GM23338 (cell line): ENCODE measurements around the gene TXNL4B. TPM values are rescaled to one million over a fixed set of nuclear protein-coding genes. Genes with fewer than 3 reads are reported as not detected.

ENCODE experiments used
- ATAC-seq: fragments of 200-7000 bp; cut with Tn5 transposase; 3 replicates; pipeline ENCODE4 v1.9.1; 2020
- DNase-seq: peaks from one replicate; pipeline ENCODE4 v3.0.0-alpha.2; 2015; ENCODE audit warnings: low spot score
- H2AFZ ChIP-seq: fragments of 200-600 bp; sonication (generic); 2 replicates; pipeline ENCODE4 v1.8.0; 2016; ENCODE audit warnings: antibody characterized with exemption, mild to moderate bottlenecking, moderate library complexity
- H3F3A ChIP-seq: fragments of 200-600 bp; sonication (generic); replicated peaks from 2 replicates; pipeline ENCODE4 v1.8.0; 2017; ENCODE audit warnings: antibody characterized with exemption, mixed run types, low read depth
- H3K27ac ChIP-seq: fragments of 200-600 bp; sonication (generic); 2 replicates; pipeline ENCODE4 v1.6.1; 2016; ENCODE audit warnings: low read depth
- H3K27me3 ChIP-seq: fragments of 200-600 bp; sonication (generic); 2 replicates; pipeline ENCODE4 v1.8.0; 2016; ENCODE audit warnings: mild to moderate bottlenecking, mixed run types, moderate library complexity; ENCODE audit not compliant: insufficient read depth
- H3K36me3 ChIP-seq: fragments of 200-600 bp; sonication (generic); 2 replicates; pipeline ENCODE4 v1.8.0; 2016; ENCODE audit warnings: mild to moderate bottlenecking; ENCODE audit not compliant: insufficient read depth
- H3K4me1 ChIP-seq: fragments of 200-600 bp; sonication (generic); 2 replicates; pipeline ENCODE4 v1.8.0; 2016; ENCODE audit warnings: mild to moderate bottlenecking, moderate library complexity; ENCODE audit not compliant: insufficient read depth
- H3K4me2 ChIP-seq: fragments of 200-600 bp; sonication (generic); 2 replicates; pipeline ENCODE4 v1.7.1; 2017; ENCODE audit warnings: mixed run types
- H3K4me3 ChIP-seq: fragments of 200-600 bp; sonication (generic); 2 replicates; pipeline ENCODE4 v1.6.1; 2016; ENCODE audit warnings: mixed run types
- H3K79me2 ChIP-seq: fragments of 200-600 bp; sonication (generic); replicated peaks from 2 replicates; pipeline ENCODE4 v1.8.0; 2017; ENCODE audit warnings: mild to moderate bottlenecking; ENCODE audit not compliant: insufficient read depth
- H3K9me2 ChIP-seq: fragments of 200-600 bp; sonication (generic); 2 replicates; pipeline ENCODE4 v1.8.0; 2017; ENCODE audit not compliant: insufficient read depth
- H4K20me1 ChIP-seq: fragments of 200-600 bp; sonication (generic); replicated peaks from 2 replicates; pipeline ENCODE4 v1.8.0; 2017; ENCODE audit warnings: mild to moderate bottlenecking; ENCODE audit not compliant: insufficient read depth
- H3K27ac Mint-ChIP-seq: 2 replicates; pipeline ENCODE4 v1.8.0; 2020; ENCODE audit warnings: inconsistent platforms, mild to moderate bottlenecking, moderate library complexity, mixed read lengths
- H3K27me3 Mint-ChIP-seq: 3 replicates; pipeline ENCODE4 v1.8.0; 2022; ENCODE audit warnings: low read depth, mild to moderate bottlenecking, moderate library complexity, mixed read lengths, inconsistent platforms; ENCODE audit not compliant: insufficient read depth, poor library complexity
- H3K36me3 Mint-ChIP-seq: 3 replicates; pipeline ENCODE4 v1.8.0; 2021; ENCODE audit warnings: low read depth, mild to moderate bottlenecking, inconsistent platforms, moderate library complexity, mixed read lengths
- H3K4me1 Mint-ChIP-seq: 3 replicates; pipeline ENCODE4 v1.8.0; 2020; ENCODE audit warnings: mild to moderate bottlenecking, inconsistent platforms, mixed read lengths
- H3K4me3 Mint-ChIP-seq: 3 replicates; pipeline ENCODE4 v1.8.0; 2021; ENCODE audit warnings: moderate library complexity, mild to moderate bottlenecking, inconsistent platforms, mixed read lengths
- H3K9me3 Mint-ChIP-seq: 3 replicates; pipeline ENCODE4 v1.8.0; 2020; ENCODE audit warnings: moderate library complexity, mild to moderate bottlenecking, inconsistent platforms, mixed read lengths
- CREB1 ChIP-seq: fragments of 250-450 bp; sonication (Bioruptor Pico); IDR thresholded peaks from 2 replicates; pipeline ENCODE4 v1.5.0; 2020; ENCODE audit warnings: low read depth, mild to moderate bottlenecking, moderate library complexity
- EZH2 ChIP-seq: fragments of 200-600 bp; sonication (generic); IDR thresholded peaks from one replicate; pipeline ENCODE4 v1.8.0; 2017; ENCODE audit warnings: antibody characterized with exemption, mild to moderate bottlenecking, low read depth; ENCODE audit not compliant: unreplicated experiment
- EZH2phosphoT487 ChIP-seq: fragments of 200-600 bp; sonication (generic); IDR thresholded peaks from one replicate; pipeline ENCODE4 v1.8.1; 2018; ENCODE audit warnings: antibody characterized with exemption; ENCODE audit not compliant: unreplicated experiment
- JUNB ChIP-seq: IDR thresholded peaks from one replicate; pipeline ENCODE4 v1.6.1; 2016; ENCODE audit warnings: antibody characterized with exemption; ENCODE audit not compliant: unreplicated experiment
- NANOG ChIP-seq: IDR thresholded peaks from 2 replicates; pipeline ENCODE4 v1.6.1; 2016; ENCODE audit warnings: antibody characterized with exemption, borderline replicate concordance
- POLR2AphosphoS5 ChIP-seq: IDR thresholded peaks from 2 replicates; pipeline ENCODE4 v1.6.1; 2016; ENCODE audit warnings: antibody characterized with exemption, low read depth
- STAT1 ChIP-seq: IDR thresholded peaks from one replicate; pipeline ENCODE4 v1.6.1; 2016; ENCODE audit warnings: antibody characterized with exemption; ENCODE audit not compliant: unreplicated experiment
- ZNF114 ChIP-seq: fragments of 250-450 bp; sonication (Bioruptor Pico); IDR thresholded peaks from 2 replicates; pipeline ENCODE4 v1.5.0; 2020; ENCODE audit warnings: mild to moderate bottlenecking, moderate library complexity
- ZNF331 ChIP-seq: fragments of 250-450 bp; sonication (Bioruptor Pico); IDR thresholded peaks from 2 replicates; pipeline ENCODE4 v1.5.0; 2020; ENCODE audit warnings: low read depth, mild to moderate bottlenecking, moderate library complexity
- polyA plus RNA-seq: library from polyadenylated mRNA; unstranded; fragments of >200 nt; fragmentation: Nextera tagmentation; extraction: Ambion mirVana; gene quantifications from 2 replicates; pipeline ENCODE4 v1.2.1, GENCODE V29; 2016
- total RNA-seq: library from RNA; depleted of rRNA; stranded (reverse); fragments of >200 nt; shearing (Covaris generic); gene quantifications from 2 replicates; pipeline ENCODE4 v1.2.3, GENCODE V29; 2014
- TF ChIP-seq, protein P1 (sequence below): fragments of 250-450 bp; sonication (Bioruptor Pico); IDR thresholded peaks from 2 replicates; pipeline ENCODE4 v1.5.0; 2020; ENCODE audit warnings: mild to moderate bottlenecking, moderate library complexity

Gene TXNL4B
- total and polyA plus RNA-seq, 2 experiments from 2014 or later, result 3.7 to 8.9 TPM

GRCh38 chr16:72043058-72043457, 50.4 kb downstream of the TXNL4B start:
- Mint-ChIP-seq H3K9me3 (no peaks in the 10 kb centered on the region), H3K4me3 (no peak overlapping the region), H3K27me3 (peaks cover 2% of the 10 kb centered on the region), H3K4me1 (no peaks in the 10 kb centered on the region), H3K36me3 (no peaks in the 10 kb centered on the region), H3K27ac (no peak overlapping the region)
- Histone ChIP-seq H3K9me2 (no peaks in the 10 kb centered on the region), H2AFZ (no peak overlapping the region), H4K20me1 (no peaks in the 10 kb centered on the region), H3K27ac (no peak overlapping the region), H3K27me3 (no peaks in the 10 kb centered on the region), H3K4me3 (no peak overlapping the region), H3K79me2 (no peaks in the 10 kb centered on the region), H3K36me3 (no peaks in the 10 kb centered on the region), H3K4me2 (no peak overlapping the region), H3K4me1 (no peaks in the 10 kb centered on the region), H3F3A (no peaks in the 10 kb centered on the region)
- ATAC-seq (no peak), DNase-seq (no peak)
- no peak for TF ChIP-seq ZNF114 (CRISPR knock-in tag)
- no peak for TF ChIP-seq EZH2
- TF ChIP-seq EZH2phosphoT487, result no peak
- TF ChIP-seq POLR2AphosphoS5, result no peak
- no peak for TF ChIP-seq STAT1
- no peak for TF ChIP-seq JUNB
- no peak for TF ChIP-seq CREB1 (CRISPR knock-in tag)
- TF ChIP-seq NANOG, result no peak

DNA sequence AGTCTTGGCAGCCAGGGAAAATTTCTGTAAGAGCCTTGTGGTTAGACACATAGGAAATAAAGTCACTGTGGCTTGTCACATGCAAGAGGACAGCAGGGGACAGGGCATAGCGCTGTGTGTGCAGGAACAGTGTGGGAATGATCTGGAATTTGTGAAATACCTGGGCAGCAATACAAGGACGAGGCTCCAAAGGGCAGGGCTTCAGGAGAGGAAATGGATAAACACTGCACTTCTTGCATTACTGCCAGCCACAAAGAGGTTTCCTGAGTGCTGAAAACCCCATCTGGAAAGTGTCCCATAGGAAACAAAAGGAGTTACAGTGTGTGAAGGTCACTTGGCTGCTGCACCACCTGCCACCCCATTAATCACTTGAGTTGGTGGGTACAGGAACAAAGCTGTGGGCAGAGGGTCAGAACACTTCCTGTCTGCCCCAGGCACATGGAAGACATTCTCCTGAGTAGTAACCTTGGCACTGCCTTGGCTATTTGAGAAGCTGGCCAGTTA, 51.2 kb downstream of the TXNL4B start:
- Mint-ChIP-seq H3K4me3 (no peak overlapping the region), H3K4me1 (no peaks in the 10 kb centered on the region), H3K9me3 (no peaks in the 10 kb centered on the region), H3K36me3 (no peaks in the 10 kb centered on the region), H3K27ac (no peak overlapping the region), H3K27me3 (peaks cover 4% of the 10 kb centered on the region)
- Histone ChIP-seq H3K4me1 (no peaks in the 10 kb centered on the region), H3K4me2 (no peak overlapping the region), H3F3A (no peaks in the 10 kb centered on the region), H4K20me1 (no peaks in the 10 kb centered on the region), H2AFZ (no peak overlapping the region), H3K27me3 (no peaks in the 10 kb centered on the region), H3K27ac (no peak overlapping the region), H3K4me3 (no peak overlapping the region), H3K36me3 (no peaks in the 10 kb centered on the region), H3K9me2 (no peaks in the 10 kb centered on the region), H3K79me2 (no peaks in the 10 kb centered on the region)
- DNase-seq (no peak), ATAC-seq (no peak)
- no peak for TF ChIP-seq EZH2
- TF ChIP-seq STAT1, result no peak
- no peak for TF ChIP-seq POLR2AphosphoS5
- no peak for TF ChIP-seq NANOG
- TF ChIP-seq, protein P1, sequence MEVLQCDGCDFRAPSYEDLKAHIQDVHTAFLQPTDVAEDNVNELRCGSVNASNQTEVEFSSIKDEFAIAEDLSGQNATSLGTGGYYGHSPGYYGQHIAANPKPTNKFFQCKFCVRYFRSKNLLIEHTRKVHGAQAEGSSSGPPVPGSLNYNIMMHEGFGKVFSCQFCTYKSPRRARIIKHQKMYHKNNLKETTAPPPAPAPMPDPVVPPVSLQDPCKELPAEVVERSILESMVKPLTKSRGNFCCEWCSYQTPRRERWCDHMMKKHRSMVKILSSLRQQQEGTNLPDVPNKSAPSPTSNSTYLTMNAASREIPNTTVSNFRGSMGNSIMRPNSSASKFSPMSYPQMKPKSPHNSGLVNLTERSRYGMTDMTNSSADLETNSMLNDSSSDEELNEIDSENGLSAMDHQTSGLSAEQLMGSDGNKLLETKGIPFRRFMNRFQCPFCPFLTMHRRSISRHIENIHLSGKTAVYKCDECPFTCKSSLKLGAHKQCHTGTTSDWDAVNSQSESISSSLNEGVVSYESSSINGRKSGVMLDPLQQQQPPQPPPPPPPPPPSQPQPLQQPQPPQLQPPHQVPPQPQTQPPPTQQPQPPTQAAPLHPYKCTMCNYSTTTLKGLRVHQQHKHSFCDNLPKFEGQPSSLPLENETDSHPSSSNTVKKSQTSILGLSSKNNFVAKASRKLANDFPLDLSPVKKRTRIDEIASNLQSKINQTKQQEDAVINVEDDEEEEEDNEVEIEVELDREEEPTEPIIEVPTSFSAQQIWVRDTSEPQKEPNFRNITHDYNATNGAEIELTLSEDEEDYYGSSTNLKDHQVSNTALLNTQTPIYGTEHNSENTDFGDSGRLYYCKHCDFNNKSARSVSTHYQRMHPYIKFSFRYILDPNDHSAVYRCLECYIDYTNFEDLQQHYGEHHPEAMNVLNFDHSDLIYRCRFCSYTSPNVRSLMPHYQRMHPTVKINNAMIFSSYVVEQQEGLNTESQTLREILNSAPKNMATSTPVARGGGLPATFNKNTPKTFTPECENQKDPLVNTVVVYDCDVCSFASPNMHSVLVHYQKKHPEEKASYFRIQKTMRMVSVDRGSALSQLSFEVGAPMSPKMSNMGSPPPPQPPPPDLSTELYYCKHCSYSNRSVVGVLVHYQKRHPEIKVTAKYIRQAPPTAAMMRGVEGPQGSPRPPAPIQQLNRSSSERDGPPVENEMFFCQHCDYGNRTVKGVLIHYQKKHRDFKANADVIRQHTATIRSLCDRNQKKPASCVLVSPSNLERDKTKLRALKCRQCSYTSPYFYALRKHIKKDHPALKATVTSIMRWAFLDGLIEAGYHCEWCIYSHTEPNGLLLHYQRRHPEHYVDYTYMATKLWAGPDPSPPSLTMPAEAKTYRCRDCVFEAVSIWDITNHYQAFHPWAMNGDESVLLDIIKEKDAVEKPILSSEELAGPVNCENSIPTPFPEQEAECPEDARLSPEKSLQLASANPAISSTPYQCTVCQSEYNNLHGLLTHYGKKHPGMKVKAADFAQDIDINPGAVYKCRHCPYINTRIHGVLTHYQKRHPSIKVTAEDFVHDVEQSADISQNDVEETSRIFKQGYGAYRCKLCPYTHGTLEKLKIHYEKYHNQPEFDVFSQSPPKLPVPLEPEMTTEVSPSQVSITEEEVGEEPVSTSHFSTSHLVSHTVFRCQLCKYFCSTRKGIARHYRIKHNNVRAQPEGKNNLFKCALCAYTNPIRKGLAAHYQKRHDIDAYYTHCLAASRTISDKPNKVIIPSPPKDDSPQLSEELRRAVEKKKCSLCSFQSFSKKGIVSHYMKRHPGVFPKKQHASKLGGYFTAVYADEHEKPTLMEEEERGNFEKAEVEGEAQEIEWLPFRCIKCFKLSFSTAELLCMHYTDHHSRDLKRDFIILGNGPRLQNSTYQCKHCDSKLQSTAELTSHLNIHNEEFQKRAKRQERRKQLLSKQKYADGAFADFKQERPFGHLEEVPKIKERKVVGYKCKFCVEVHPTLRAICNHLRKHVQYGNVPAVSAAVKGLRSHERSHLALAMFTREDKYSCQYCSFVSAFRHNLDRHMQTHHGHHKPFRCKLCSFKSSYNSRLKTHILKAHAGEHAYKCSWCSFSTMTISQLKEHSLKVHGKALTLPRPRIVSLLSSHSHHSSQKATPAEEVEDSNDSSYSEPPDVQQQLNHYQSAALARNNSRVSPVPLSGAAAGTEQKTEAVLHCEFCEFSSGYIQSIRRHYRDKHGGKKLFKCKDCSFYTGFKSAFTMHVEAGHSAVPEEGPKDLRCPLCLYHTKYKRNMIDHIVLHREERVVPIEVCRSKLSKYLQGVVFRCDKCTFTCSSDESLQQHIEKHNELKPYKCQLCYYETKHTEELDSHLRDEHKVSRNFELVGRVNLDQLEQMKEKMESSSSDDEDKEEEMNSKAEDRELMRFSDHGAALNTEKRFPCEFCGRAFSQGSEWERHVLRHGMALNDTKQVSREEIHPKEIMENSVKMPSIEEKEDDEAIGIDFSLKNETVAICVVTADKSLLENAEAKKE (CRISPR knock-in tag), result no peak
- no peak for TF ChIP-seq JUNB
- TF ChIP-seq ZNF331, result no peak
